HCT116 (cell line): ENCODE data around the gene ZNF579. TPM values are rescaled to one million over a fixed set of nuclear protein-coding genes. Genes with fewer than 3 reads are reported as not detected.
"Not testable (repeated sequence)": the region's sequence is repeated elsewhere in the genome, so short reads cannot be mapped to it uniquely, and the experiment has no call there.

Experiments used
- ATAC-seq: fragments of 200-7000 bp; cut with Tn5 transposase; 2 replicates; pipeline ENCODE4 v1.9.1; 2020; ENCODE audit warnings: mild to moderate bottlenecking, moderate library complexity
- BruUV-seq: library from RNA; stranded (reverse); fragments of 400-500 nt; replicated peaks from 2 replicates; lab custom pipeline; 2021; lab: Mats Ljungman, UMichigan
- CTCF ChIA-PET: fragments of 300-600 bp; sonication (Branson Sonifier 250); formaldehyde crosslinking; loops from one replicate; lab custom pipeline; 2021; ENCODE audit warnings: antibody characterized with exemption; lab: Charles Lee
- POLR2A ChIA-PET: fragments of 300-600, 350-600 bp; sonication (Branson Sonifier 250); formaldehyde crosslinking; loops from one replicate; lab custom pipeline; 2021; ENCODE audit warnings: antibody characterized with exemption; lab: Charles Lee
- RAD21 ChIA-PET, 2 experiments: fragments of 300-600 bp; sonication (Branson Sonifier 250); formaldehyde crosslinking; loops; one replicate each; lab custom pipeline; 2023; ENCODE audit warnings: low total read pairs in 2 of 2; ENCODE audit not compliant: uncharacterized antibody in 2 of 2, unreplicated experiment in 2 of 2, low non-redundant PET in 1 of 2; lab: Charles Lee
- DNase-seq: peaks from one replicate; pipeline ENCODE4 v3.0.0-alpha.2; 2010; ENCODE audit warnings: low read depth, low spot score
- H2AFZ ChIP-seq: fragments of 200-600 bp; shearing (Covaris generic), sonication (generic); 2 replicates; pipeline ENCODE4 v1.6.1; 2017; ENCODE audit warnings: low read depth, mixed run types, mixed read lengths, antibody characterized with exemption, low read length; ENCODE audit not compliant: poor library complexity, severe bottlenecking
- H3K27ac ChIP-seq: 2 replicates; pipeline ENCODE4 v1.5.1; 2012; ENCODE audit warnings: low read depth, low read length
- H3K27me3 ChIP-seq: fragments of 200-600 bp; sonication (generic); 2 replicates; pipeline ENCODE4 v1.6.1; 2016; ENCODE audit warnings: mixed run types, low read length, mixed read lengths; ENCODE audit not compliant: insufficient read depth
- H3K36me3 ChIP-seq, 2 experiments: fragments of 200-500 bp in 1 of 2; fragments of 200-600 bp in 1 of 2; sonication (Bioruptor generic) in 1 of 2; sonication (generic) in 1 of 2; 2 replicates each; pipeline versions ENCODE4 v1.5.1 to v1.6.1; 2014 to 2016; ENCODE audit warnings: low read length in 2 of 2, inconsistent platforms in 1 of 2, mixed read lengths in 1 of 2, mixed run types in 1 of 2; ENCODE audit not compliant: insufficient read depth in 2 of 2, control insufficient read depth in 1 of 2
- H3K4me1 ChIP-seq, 2 experiments: fragments of 200-600 bp in 1 of 2; sonication (generic) in 1 of 2; 2 replicates each; pipeline versions ENCODE4 v1.5.1 to v1.6.1; 2012 to 2017; ENCODE audit warnings: low read length in 2 of 2, inconsistent platforms in 1 of 2, mild to moderate bottlenecking in 1 of 2, mixed read lengths in 1 of 2, mixed run types in 1 of 2, moderate library complexity in 1 of 2; ENCODE audit not compliant: insufficient read depth in 2 of 2, control insufficient read depth in 1 of 2
- H3K4me2 ChIP-seq: fragments of 200-600 bp; sonication (generic); 2 replicates; pipeline ENCODE4 v1.6.1; 2017; ENCODE audit warnings: mixed run types, low read length, mixed read lengths
- H3K4me3 ChIP-seq, 2 experiments: fragments of 200-600 bp in 1 of 2; sonication (generic) in 1 of 2; replicated peaks in 1 of 2; 2 replicates each; pipeline ENCODE4 v1.5.1; 2011 to 2016; ENCODE audit warnings: low read length in 2 of 2, control low read depth in 1 of 2, low read depth in 1 of 2, mild to moderate bottlenecking in 1 of 2, mixed read lengths in 1 of 2, mixed run types in 1 of 2
- H3K79me2 ChIP-seq: fragments of 200-600 bp; sonication (generic); 2 replicates; pipeline ENCODE4 v1.6.1; 2017; ENCODE audit warnings: mild to moderate bottlenecking, mixed run types, low read length, moderate library complexity, mixed read lengths; ENCODE audit not compliant: insufficient read depth
- H3K9ac ChIP-seq: fragments of 200-600 bp; sonication (generic); 2 replicates; pipeline ENCODE4 v1.6.1; 2016; ENCODE audit warnings: low read length, mixed read lengths
- H3K9me2 ChIP-seq: fragments of 200-600 bp; sonication (generic), shearing (Covaris generic); 2 replicates; pipeline ENCODE4 v1.6.1; 2017; ENCODE audit warnings: mixed run types, mild to moderate bottlenecking, moderate library complexity; ENCODE audit not compliant: insufficient read depth
- H3K9me3 ChIP-seq, 2 experiments: fragments of 200-500 bp in 1 of 2; fragments of 200-600 bp in 1 of 2; sonication (Bioruptor generic) in 1 of 2; sonication (generic) in 1 of 2; 2 replicates each; pipeline ENCODE4 v1.6.1; 2014 to 2017; ENCODE audit warnings: low read length in 2 of 2, mixed read lengths in 2 of 2, inconsistent platforms in 1 of 2, low read depth in 1 of 2, mild to moderate bottlenecking in 1 of 2, mixed run types in 1 of 2, moderate library complexity in 1 of 2; ENCODE audit not compliant: control insufficient read depth in 1 of 2, insufficient read depth in 1 of 2
- H4K20me1 ChIP-seq: fragments of 200-600 bp; sonication (generic), shearing (Covaris generic); 2 replicates; pipeline ENCODE4 v1.6.1; 2017; ENCODE audit warnings: mixed run types, mild to moderate bottlenecking, moderate library complexity; ENCODE audit not compliant: insufficient read depth
- ELF1 ChIP-seq: IDR thresholded peaks from 2 replicates; pipeline ENCODE4 v1.6.1; 2012; ENCODE audit warnings: low read depth, borderline replicate concordance
- EZH2 ChIP-seq: fragments of 200-600 bp; sonication (generic); IDR thresholded peaks from 2 replicates; pipeline ENCODE4 v1.6.1; 2017; ENCODE audit warnings: antibody characterized with exemption, mixed run types
- EZH2phosphoT487 ChIP-seq: fragments of 200-600 bp; IDR thresholded peaks from 2 replicates; pipeline ENCODE4 v1.6.1; 2018; ENCODE audit warnings: antibody characterized with exemption, borderline replicate concordance
- MAX ChIP-seq: IDR thresholded peaks from 2 replicates; pipeline ENCODE4 v1.6.1; 2012
- SP1 ChIP-seq: IDR thresholded peaks from 2 replicates; pipeline ENCODE4 v1.6.1; 2012; ENCODE audit warnings: low read depth
- TCF7L2 ChIP-seq: IDR thresholded peaks from 2 replicates; pipeline ENCODE4 v1.7.0; 2011; ENCODE audit warnings: borderline replicate concordance, inconsistent platforms; ENCODE audit not compliant: insufficient read depth, insufficient read length; ENCODE audit errors: extremely low read depth
- YY1 ChIP-seq: IDR thresholded peaks from 2 replicates; pipeline ENCODE4 v1.6.1; 2011; ENCODE audit warnings: low read length, low read depth, moderate library complexity, mild to moderate bottlenecking; ENCODE audit not compliant: insufficient replicate concordance; ENCODE audit errors: extremely low read depth
- ZBTB33 ChIP-seq: IDR thresholded peaks from 2 replicates; pipeline ENCODE4 v1.6.1; 2011; ENCODE audit warnings: mild to moderate bottlenecking, low read length, moderate library complexity; ENCODE audit not compliant: insufficient replicate concordance; ENCODE audit errors: extremely low read depth
- intact Hi-C: fragments of 100-400 bp; cut with micrococcal nuclease; formaldehyde crosslinking; loops from 2 replicates; pipeline ENCODE4 v1.10.0; 2022
- total RNA-seq: library from RNA; stranded (reverse); gene quantifications from one replicate; pipeline ENCODE4 v1.2.1, GENCODE V29; 2021; ENCODE audit not compliant: unreplicated experiment

ZNF579 gene
- total RNA-seq, 1 experiment from 2014 or later, result 24.1 TPM

- Histone ChIP-seq H3K4me2 (no peak overlapping the region), H3K79me2 (peaks cover 7% of the 10 kb centered on the region), H3K4me1 (peaks cover 14 to 22% of the 10 kb centered on the region in 2 experiments), H4K20me1 (no peaks in the 10 kb centered on the region), H3K9me2 (no peaks in the 10 kb centered on the region), H3K36me3 (no peaks in the 10 kb centered on the region; a peak in 1 of 4 replicates), H2AFZ (no peak overlapping the region), H3K4me3 (no peak overlapping the region), H3K27ac (no peak overlapping the region), H3K9ac (no peak overlapping the region), H3K27me3 (no peaks in the 10 kb centered on the region), H3K9me3 (no peaks in the 10 kb centered on the region)
- TF ChIP-seq SP1, result no peak
- TF ChIP-seq EZH2phosphoT487, result no peak
- TF ChIP-seq MAX, result no peak
- TF ChIP-seq ELF1, result no peak
- no peak for TF ChIP-seq YY1
- no peak for TF ChIP-seq ZBTB33
- no peak for TF ChIP-seq TCF7L2
- no peak for TF ChIP-seq EZH2
- ChIA-PET RAD21 (no interaction called here), CTCF (no interaction called here), POLR2A (no interaction called here)
- ATAC-seq, result no peak
- BruUV-seq, result no TSS peak
- DNase-seq, result no peak
- intact Hi-C loops, result loop anchor here (5.0 kb wide), 1 partner anchor 38 kb away; the partner anchor contains the start of gene SBK3
Observed at GRCh38 chr19:55584871-55585270, 4.2 kb upstream of the ZNF579 start.

- H3K4me3 ChIP-seq, H3K9me2 ChIP-seq, H3K27me3 ChIP-seq, H3K36me3 ChIP-seq, DNase-seq, H4K20me1 ChIP-seq, H2AFZ ChIP-seq, BruUV-seq, CTCF ChIA-PET, H3K27ac ChIP-seq, intact Hi-C loops, POLR2A ChIA-PET, H3K4me2 ChIP-seq, RAD21 ChIA-PET, H3K9me3 ChIP-seq, H3K9ac ChIP-seq, ATAC-seq: not testable (repeated sequence)
- H3K79me2 ChIP-seq, result peaks cover 16% of the 10 kb centered on the region
- peaks cover 18 to 28% of the 10 kb centered on the region in 2 experiments for H3K4me1 ChIP-seq
Observed at GRCh38 chr19:55583897-55584296, 3.2 kb upstream of the ZNF579 start.

- DNase-seq, intact Hi-C loops: not testable (repeated sequence)
- POLR2A ChIA-PET, result interaction anchor here (0.6 to 1.1 kb wide), 3 partner anchors 17 to 26 kb away, joined by 3 to 4 read pairs (median 3); no protein-coding TSS in a partner anchor
Observed at GRCh38 chr19:55582284-55582683, 1.6 kb upstream of the ZNF579 start.

More at GRCh38 chr19:55582284-55582683, 1.6 kb upstream of the ZNF579 start:
- H3K4me2 ChIP-seq, H3K9me3 ChIP-seq, H3K27me3 ChIP-seq, H2AFZ ChIP-seq, RAD21 ChIA-PET, CTCF ChIA-PET, H3K9me2 ChIP-seq, H3K9ac ChIP-seq, H3K27ac ChIP-seq, H3K4me3 ChIP-seq, BruUV-seq, H3K36me3 ChIP-seq, H4K20me1 ChIP-seq, ATAC-seq: not testable (repeated sequence)
- Histone ChIP-seq H3K79me2 (peaks cover 16% of the 10 kb centered on the region), H3K4me1 (peaks cover 14 to 21% of the 10 kb centered on the region in 2 experiments)
